Diencephalon (tissue), 1 donor: ENCODE results near the gene PARN. TPM values are rescaled to one million over a fixed set of nuclear protein-coding genes. Genes with fewer than 3 reads are reported as not detected.

Experiments used
- small RNA-seq: library from RNA; depleted of rRNA; stranded (forward); fragments of <200 nt; gene quantifications from one replicate; pipeline ENCODE3, GENCODE V24; 2014
- total RNA-seq: library from RNA; depleted of rRNA; stranded (reverse); fragments of >200 nt; gene quantifications from one replicate; pipeline ENCODE4 v1.2.3, GENCODE V29; 2014

The PARN gene, protein sequence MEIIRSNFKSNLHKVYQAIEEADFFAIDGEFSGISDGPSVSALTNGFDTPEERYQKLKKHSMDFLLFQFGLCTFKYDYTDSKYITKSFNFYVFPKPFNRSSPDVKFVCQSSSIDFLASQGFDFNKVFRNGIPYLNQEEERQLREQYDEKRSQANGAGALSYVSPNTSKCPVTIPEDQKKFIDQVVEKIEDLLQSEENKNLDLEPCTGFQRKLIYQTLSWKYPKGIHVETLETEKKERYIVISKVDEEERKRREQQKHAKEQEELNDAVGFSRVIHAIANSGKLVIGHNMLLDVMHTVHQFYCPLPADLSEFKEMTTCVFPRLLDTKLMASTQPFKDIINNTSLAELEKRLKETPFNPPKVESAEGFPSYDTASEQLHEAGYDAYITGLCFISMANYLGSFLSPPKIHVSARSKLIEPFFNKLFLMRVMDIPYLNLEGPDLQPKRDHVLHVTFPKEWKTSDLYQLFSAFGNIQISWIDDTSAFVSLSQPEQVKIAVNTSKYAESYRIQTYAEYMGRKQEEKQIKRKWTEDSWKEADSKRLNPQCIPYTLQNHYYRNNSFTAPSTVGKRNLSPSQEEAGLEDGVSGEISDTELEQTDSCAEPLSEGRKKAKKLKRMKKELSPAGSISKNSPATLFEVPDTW
- 27.0 TPM for total RNA-seq

DNA sequence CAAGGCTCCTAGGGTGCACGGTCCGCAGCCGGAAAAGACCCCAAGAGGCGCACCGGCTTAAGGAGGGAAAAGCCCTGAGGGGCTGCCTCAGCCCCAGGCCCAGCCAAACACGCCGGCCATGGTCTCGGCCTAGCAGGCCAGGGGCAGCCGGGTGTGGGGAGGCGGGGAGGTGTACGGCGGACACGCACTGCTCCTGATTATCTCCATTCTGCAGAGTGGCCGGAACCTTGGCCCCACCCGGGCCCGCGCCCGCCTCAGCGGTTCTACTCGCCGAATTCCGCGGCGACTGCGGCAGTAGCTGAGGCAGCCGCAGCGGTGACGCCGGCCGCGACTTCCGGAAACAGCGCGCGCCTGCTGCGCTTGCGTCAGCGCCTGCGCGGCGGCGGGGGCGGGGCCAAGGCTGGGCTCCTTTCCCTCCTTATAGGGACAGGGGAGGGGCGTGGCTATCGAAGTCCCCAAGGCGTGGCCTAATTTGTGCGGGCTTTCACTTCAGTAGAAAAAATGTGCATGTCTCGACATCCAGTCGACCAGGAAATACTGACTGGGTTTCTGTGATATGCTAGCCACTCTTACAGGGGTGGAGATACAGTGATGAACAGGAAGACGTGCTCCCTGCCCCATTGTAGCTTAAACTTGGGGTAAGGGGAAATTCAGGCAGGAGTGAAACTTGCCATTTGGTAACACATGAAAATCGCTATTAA lies at the start of gene PARN:
Gene PARN (minus strand): TSS at position 342 of the 701 bp plus-strand sequence. CDS start 135 bp downstream, at position 207.

DNA sequence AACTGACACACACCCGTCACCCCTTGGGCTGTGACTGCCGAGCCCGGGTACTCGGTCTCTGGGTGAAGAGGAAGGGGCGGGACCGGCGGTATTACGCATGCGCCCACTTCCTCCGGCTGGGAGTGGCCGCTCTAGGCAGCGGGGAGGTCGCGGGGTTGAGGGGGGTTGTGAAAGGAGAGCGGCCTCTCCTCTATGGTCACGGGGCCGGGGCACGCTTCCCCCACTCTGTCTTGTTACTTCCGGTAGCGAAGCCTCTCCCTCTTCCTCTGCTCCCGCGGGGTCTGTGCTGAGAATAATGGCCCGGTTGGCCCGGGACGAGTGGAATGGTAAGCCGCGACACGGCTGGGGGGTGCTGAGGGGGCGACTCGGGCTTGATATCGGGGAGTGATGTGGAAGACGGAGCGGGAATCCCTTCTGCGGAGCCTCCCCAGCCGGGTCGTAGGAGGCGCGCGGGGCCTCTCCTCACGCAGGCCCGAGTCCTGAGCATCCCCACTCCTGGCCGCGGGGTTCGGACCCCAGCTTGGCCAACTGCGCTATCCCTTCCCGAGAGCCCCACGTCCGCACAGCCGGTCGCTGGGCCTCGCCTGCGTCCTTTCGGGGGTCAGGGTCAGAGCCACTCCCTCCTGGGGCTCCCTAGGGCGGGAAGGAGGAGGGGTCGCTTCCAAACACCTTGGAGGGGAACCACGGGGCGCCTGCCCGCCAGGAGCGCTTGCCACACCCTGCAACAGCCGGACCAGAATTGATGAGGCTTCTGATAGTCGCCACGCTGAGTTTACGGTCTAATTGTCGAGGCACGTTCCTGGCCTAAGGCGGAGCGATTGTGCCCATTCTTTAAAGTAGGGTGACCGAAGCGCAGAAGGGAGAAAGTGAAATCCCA lies 2.9 kb upstream of the PARN start, which contains the start of gene BFAR:
Gene BFAR (plus strand): TSS at position 259 of the 877 bp plus-strand sequence. CDS start 11,396 bp downstream, outside the sequence.

Small RNA genes lying within 50 kb of the gene (small RNA-seq; reads per million reads assigned to genes)
- gene RN7SL274P, result not detected
- gene RNU7-125P, result not detected

Other genes with a start within 250 kb of the PARN start
- 55.4 TPM for gene BFAR, start 2.7 kb upstream of the PARN start, total RNA-seq
- gene PLA2G10, start 64.0 kb upstream of the PARN start, total RNA-seq, result not detected
- gene NPIPA3, start 73.2 kb upstream of the PARN start, total RNA-seq, result 0.69 TPM
- gene NPIPA2, start 112.3 kb upstream of the PARN start, total RNA-seq, result 0.69 TPM
- gene NOMO1, start 203.5 kb upstream of the PARN start, total RNA-seq, result 97.1 TPM